GM18909 (cell line): ENCODE measurements around the gene ZNF892.
"Not testable (repeated sequence)": the region's sequence is repeated elsewhere in the genome, so short reads cannot be mapped to it uniquely, and the experiment has no call there.

Source experiments
- ATAC-seq: cut with Tn5 transposase; IDR thresholded peaks from one replicate; pipeline ENCODE4 v1.9.1; 2021; ENCODE audit warnings: mild to moderate bottlenecking; ENCODE audit not compliant: unreplicated experiment, poor library complexity

Gene ZNF892

DNA sequence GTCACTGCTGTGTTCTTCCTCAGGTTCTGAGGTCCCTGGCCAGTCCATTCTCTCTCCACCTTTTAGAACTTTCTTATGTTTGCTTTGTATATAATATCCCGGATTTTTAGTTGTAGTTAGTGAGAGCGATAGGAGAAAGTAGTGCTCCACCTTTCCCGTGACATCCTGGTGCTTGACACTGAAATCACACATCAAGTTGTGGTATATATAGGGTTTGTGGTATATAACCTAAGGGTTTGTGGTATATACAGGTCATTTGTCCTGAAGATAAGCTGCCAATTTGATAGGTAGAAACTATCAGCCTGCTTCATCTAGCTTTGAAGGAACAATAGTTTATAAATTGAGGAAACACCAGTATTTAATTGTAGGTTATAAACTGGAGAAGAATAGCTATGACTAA, 13.1 kb downstream of the ZNF892 start:
- no peak for ATAC-seq

DNA sequence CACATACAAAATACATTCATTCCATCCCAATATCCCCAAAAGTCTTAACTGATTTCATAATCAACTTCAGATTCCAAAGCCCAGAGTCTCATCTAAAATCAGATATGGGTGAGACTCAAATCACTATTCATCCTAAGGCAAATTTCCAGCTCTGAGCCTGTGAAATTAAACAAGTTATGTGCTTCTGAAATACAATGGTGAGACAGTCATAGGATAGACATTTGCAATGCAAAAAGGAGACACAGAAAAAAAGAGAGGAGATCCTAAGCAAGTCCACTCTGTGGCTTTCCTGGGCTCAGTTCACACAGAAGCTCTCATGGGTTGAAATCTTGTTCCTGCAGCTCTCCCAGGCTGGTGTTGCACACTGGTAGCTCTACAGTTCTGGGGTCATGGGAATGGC, 18.3 kb downstream of the ZNF892 start:
- no peak for ATAC-seq

DNA sequence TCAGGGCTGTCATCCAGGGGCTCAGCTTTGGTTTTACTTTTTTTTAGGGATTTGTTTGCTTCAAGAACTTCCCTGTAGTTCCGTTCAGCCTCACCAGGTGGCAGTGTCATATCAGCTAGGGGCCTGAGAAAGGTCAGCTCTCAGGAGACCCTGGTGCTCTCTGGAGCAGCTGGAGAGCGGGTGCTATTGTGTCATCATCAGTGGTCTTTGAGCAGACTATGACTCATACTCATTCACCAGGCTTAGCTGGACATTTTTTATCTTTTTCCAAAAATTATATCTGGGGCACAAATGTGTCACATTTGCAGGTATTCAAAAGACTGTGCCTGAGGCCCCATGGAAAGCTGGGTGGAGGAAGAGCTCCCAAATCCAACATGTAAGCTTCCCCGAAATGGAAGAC, 24.4 kb downstream of the ZNF892 start:
- no peak for ATAC-seq

DNA sequence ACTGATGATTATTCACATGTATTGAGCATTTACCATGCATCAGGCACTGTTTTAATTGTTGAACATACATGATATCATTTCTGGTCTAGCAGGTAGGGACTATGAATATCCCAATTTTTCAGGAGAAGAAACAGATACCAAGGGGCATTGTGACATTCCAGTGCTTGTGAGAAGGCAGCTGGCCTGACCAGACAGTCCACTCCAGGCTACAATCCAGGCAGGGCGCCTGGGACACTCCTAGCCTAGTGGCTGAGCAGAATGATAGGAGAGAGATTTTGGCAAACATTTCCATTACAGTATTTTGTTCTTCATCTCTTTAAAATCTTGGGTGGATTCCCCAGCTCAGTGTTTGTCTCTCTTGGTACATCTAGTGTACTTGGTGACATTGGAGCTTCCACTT, 24.9 kb downstream of the ZNF892 start:
- ATAC-seq: no peak

DNA sequence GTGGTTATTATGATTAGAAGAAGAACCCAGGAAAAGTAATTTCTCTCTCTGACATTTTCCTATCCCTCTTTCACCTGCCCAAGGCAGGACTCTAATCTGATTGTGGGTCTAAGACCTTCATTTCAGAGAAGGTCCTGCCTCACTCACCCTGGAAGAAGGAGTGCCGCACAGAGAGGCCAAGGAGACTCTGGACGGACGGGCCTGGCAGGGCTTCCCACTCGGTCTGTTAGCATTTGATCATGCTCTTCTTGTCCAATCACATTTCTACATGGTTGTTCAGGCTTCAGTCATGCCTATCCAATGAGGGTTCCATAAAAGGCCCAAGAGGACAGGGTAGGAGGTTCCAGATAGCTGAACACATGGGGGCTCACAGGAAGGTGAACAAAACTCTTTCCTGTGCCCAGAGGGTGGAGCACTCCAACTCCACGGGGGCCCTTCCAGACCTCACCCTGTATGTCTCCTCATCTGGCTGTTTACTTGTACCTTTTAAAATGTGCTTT, 27.0 kb downstream of the ZNF892 start:
- ATAC-seq: no peak

DNA sequence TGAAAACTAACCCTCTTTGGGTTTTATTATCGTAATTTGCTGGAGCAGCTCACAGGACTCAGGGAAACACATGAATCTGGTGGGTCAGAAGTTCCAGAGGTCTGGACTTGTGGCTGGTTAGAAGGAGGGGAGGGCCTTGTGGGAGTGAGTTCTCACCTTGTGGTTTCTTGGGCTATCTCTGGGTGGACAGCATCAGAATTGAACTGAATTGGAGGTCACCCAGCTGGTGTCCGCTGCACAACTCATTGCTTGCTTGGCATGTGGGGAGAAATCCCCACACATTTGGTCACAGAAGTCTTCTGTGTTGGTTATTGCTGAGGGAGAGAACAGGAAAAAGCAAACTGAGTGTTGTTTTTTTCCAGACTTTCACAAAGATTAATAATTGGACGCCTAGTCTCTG, 27.5 kb downstream of the ZNF892 start:
- no peak for ATAC-seq

DNA sequence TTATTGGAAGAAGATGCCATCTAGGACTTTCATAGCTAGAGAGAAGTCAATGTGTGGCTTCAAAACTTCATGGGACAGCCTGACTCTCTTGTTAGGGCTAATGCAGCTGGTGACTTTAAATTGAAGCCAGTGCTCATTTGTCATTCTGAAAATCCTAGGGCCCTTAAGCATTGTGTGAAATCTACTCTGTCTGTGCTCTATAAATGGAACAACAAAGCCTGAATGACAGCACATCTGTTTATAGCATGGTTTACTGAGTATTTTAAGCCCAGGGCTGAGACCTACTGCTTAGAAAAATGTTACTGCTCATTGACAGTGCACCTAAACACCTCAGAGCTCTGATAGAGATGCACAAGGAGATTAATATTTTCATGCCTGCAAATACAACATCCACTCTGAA, 30.8 kb downstream of the ZNF892 start:
- no peak for ATAC-seq

DNA sequence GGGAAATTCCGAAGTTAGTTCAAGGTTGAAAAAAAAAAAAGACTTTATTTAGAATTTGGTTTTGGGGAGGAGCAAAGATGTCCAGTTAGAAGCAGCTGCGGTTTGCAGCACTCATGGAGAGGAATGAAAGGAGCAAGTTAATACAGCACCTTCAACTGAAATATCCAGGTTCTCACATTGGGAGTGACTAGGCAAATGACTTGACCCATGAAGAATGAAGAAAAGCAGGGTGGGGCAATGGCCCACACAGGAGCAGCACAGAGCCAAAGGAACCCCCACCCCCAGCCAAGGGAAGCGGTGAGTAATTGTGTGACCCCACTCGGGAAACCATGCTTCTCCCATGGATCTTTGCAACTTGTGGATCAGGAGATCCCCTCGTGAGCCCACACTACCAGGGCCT, 32.8 kb downstream of the ZNF892 start:
- no peak for ATAC-seq

DNA sequence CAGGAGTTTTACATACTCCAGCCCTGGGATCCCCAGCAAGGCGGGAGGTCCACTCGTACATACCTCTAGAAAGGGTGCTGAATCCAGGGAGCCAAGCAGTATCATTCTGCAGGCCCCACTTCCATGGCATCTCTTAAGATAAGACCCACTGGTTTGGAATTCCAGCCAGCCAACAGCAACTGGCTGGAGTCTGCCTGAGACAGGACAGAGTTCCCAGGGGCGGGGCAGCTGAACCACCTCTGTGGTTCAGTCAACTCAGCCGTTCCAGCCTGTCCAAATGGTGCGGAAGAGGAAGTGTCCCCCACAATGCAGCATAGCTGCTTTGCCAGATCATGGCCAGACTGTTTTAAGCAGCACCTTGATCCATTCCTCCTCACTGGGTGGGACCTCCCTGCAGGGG, 33.2 kb downstream of the ZNF892 start:
- no peak for ATAC-seq

DNA sequence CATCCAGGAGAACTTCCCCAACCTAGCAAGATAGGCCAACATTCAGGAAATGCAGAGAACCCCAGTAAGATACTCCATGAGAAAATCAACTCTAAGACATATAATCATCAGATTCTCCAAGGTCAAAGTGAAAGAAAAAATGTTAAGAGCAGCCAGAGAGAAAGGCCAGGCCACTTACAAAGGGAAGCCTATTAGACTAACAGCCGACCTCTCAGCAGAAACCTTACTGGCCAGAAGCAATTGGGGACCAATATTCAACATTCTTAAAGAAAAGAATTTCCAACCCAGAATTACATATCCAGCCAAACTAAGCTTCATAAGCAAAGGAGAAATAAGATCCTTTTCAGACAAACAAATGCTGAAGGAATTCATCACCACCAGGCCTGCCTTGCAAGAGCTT, 34.8 kb downstream of the ZNF892 start:
- not testable (repeated sequence) for ATAC-seq
